ENCODE results near the gene PRDM15. TPM values are rescaled to one million over a fixed set of nuclear protein-coding genes. Genes with fewer than 3 reads are reported as not detected.

Gene PRDM15
- total RNA-seq, 4 donors from 2014 or later: 4.7 to 9.2 (median 5.4) TPM

DNA sequence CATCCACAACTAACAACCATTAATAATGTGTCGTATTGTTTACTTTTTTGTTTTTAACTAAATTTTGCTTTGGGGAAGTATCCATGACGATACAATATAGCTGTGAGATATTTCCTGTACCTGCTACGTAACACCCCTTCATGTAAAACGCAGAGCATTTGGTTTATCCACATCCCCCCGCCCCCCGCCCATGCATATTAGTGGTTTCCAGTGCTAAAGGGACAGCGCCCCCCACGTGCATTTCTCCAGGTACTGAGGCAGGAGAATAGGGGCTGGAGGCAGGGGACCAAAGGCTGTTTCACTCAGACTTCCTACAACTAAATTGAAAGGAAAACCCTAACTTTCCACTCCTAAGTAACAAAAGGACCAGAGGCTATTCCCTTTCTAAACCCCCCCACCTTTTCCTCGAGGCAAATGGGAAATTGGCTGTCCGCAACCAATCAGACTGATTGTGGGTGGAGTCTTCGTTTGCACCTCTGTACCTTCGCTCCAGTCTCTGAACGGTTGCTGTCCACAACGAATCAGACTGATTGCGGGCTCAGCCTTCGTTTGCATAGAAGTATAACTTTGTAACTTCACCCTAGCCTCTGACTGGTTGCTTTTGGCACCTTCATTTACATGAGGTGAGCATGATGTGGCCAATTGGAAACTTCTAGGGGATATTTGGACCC, 100.1 kb downstream of the PRDM15 start:
- Histone ChIP-seq H3K36me3 (no peaks in the 10 kb centered on the region), H3K4me1 (peaks cover 7 to 71% (median 13%) of the 10 kb centered on the region in 3 donors), H3K27me3 (peaks cover 0 to 85% (median 0%) of the 10 kb centered on the region in 4 donors), H3K4me3 (no peak overlapping the region), H3K27ac (peak overlapping the region in 1 of 4 donors; percentile 70), H3K9me3 (no peaks in the 10 kb centered on the region)
- 25 to 39% methylated on average over 16 of the region's 16 CpGs for WGBS, 2 donors
- no peak for TF ChIP-seq POLR2A (IDR thresholded peaks at IDR 0.05)
- TF ChIP-seq, protein P1, sequence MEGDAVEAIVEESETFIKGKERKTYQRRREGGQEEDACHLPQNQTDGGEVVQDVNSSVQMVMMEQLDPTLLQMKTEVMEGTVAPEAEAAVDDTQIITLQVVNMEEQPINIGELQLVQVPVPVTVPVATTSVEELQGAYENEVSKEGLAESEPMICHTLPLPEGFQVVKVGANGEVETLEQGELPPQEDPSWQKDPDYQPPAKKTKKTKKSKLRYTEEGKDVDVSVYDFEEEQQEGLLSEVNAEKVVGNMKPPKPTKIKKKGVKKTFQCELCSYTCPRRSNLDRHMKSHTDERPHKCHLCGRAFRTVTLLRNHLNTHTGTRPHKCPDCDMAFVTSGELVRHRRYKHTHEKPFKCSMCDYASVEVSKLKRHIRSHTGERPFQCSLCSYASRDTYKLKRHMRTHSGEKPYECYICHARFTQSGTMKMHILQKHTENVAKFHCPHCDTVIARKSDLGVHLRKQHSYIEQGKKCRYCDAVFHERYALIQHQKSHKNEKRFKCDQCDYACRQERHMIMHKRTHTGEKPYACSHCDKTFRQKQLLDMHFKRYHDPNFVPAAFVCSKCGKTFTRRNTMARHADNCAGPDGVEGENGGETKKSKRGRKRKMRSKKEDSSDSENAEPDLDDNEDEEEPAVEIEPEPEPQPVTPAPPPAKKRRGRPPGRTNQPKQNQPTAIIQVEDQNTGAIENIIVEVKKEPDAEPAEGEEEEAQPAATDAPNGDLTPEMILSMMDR (IDR thresholded peaks at IDR 0.05): no peak
- DNase-seq: no peak
- intact Hi-C loops (cut with DNase I): loop anchor here (5.0 kb wide), 1 partner anchor 167 kb away; no protein-coding TSS in a partner anchor

DNA sequence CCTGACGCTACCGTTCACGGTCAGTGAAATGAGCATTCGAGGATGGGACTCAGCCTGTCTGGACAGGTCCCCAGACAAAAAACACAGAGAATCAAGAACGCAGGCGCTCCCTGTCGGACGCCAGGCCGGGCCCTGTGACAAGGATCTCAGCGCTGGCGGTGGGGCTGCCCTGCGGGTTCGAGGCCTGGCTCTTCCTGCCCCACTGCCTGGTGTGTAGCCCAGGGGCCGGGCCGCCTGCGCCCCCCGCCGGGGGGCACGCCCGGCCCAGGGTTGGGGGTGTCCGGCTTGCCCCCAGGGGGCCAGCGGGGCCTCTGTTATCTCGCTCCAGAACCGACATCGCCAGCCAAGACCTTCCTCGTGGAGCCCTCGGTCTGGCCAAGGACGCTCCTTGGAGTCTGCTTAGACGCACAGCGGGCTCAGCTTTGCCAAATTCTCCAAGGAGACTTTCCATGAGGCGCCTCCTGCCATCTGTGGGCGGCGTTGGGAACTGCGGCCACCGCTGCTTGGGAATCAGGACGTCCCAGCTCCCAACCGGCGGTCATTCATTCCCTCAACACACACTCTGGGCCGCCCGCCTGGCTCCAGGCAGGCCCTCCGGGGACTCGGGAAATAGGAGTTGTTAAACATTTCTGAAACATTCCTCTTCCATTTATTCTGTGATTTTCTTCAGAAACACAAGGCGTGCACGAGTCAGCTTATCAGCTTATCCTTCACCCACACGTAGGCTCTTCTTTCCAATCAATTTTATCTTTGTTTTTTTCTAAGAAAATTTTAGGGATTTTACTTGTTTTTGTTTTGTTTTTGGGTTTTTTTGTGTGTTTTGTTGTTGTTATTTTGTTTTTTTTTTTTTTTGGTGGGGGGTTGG, 101.0 kb downstream of the PRDM15 start:
- Histone ChIP-seq H3K36me3 (no peaks in the 10 kb centered on the region), H3K4me1 (peaks cover 7 to 63% (median 13%) of the 10 kb centered on the region in 3 donors), H3K27me3 (peaks cover 0 to 85% (median 0%) of the 10 kb centered on the region in 4 donors), H3K4me3 (peak overlapping the region in 2 of 4 donors; percentile 18 to 45), H3K9me3 (no peaks in the 10 kb centered on the region), H3K27ac (peak overlapping the region; percentile 70 to 92 (median 84))
- 7 to 18% methylated on average over 10 to 23 of the region's 45 CpGs for WGBS, 2 donors
- no peak for TF ChIP-seq POLR2A (IDR thresholded peaks at IDR 0.05)
- TF ChIP-seq, protein P1 (IDR thresholded peaks at IDR 0.05): peak; percentile 51 to 97 (median 94)
- DNase-seq: no peak
- intact Hi-C loops (cut with DNase I): loop anchor here (5.0 kb wide), 1 partner anchor 166 kb away; no protein-coding TSS in a partner anchor

DNA sequence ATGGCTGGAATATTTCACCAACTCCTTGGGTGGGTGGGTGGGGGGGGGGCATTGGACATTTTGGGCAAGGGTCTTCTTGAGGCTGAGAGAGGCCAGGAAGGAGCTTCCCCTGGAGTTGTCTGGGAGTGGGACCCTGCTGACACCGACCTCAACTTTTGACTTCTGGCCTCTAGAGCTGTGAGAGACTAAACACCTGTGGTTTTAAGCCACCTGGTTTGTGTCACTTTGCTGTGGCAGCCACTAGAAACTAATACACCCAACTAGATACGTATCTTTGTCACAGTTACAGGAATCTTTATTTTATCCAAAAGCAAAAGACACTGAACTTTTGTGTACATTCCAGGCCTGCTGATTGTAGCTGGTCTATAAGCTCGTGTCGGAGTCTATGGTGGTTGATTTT, 102.4 kb downstream of the PRDM15 start:
- no peak overlapping the region for H3K4me3 ChIP-seq
- no peaks in the 10 kb centered on the region for H3K36me3 ChIP-seq
- no peak for TF ChIP-seq POLR2A (IDR thresholded peaks at IDR 0.05)
- TF ChIP-seq, protein P1 (IDR thresholded peaks at IDR 0.05): no peak
- 89 to 90% methylated on average over 3 to 4 of the region's 4 CpGs for WGBS, 2 donors
- intact Hi-C loops (cut with DNase I): loop anchor here (5.0 kb wide), 1 partner anchor 164 kb away; no protein-coding TSS in a partner anchor
- H3K9me3 ChIP-seq: no peaks in the 10 kb centered on the region
- H3K27me3 ChIP-seq: peaks cover 0 to 86% (median 0%) of the 10 kb centered on the region in 4 donors
- H3K4me1 ChIP-seq: peaks cover 7 to 52% (median 13%) of the 10 kb centered on the region in 3 donors
- no peak for DNase-seq
- H3K27ac ChIP-seq: peak overlapping the region in 2 of 4 donors; percentile 71 to 92

DNA sequence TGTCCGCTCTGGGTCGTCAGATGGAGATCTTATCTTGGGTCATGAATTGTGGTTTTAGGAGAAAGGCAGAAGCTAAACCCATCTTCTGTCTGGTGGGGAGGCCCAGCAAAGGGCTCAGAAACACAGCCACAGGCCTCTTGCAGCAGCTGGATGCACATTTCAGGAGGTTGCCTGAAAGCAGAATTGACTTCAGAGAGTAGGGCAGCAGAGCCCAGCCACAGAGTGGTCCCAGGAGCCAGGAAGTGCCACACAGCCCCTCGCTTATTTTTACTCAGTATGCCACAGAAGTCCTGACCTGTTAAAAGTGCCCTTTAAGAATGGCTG, 104.0 kb downstream of the PRDM15 start:
- intact Hi-C loops (cut with DNase I): loop anchor here (5.0 kb wide), 1 partner anchor 163 kb away; no protein-coding TSS in a partner anchor
- no peak for DNase-seq
- Histone ChIP-seq H3K27me3 (peaks cover 0 to 86% (median 0%) of the 10 kb centered on the region in 4 donors), H3K4me1 (peaks cover 7 to 52% (median 13%) of the 10 kb centered on the region in 3 donors), H3K36me3 (no peaks in the 10 kb centered on the region), H3K9me3 (no peaks in the 10 kb centered on the region), H3K4me3 (no peak overlapping the region), H3K27ac (no peak overlapping the region)
- no peak for TF ChIP-seq POLR2A (IDR thresholded peaks at IDR 0.05)
- TF ChIP-seq, protein P1 (IDR thresholded peaks at IDR 0.05): no peak
- 57 to 61% methylated on average over 3 of the region's 3 CpGs for WGBS, 2 donors

All from esophagus squamous epithelium (tissue), 5 donors.